Measurements from ENCODE around the gene GNPDA1.
"Not testable (repeated sequence)": the region's sequence is repeated elsewhere in the genome, so short reads cannot be mapped to it uniquely, and the experiment has no call there.

GNPDA1 gene

GRCh38 chr5:142012792-142013388 lies at the start of gene GNPDA1:
Gene GNPDA1, minus strand, starts transcription at chr5:142013027. Its CDS starts 992 bp downstream, at chr5:142012035.
- no peak for DNase-seq

GRCh38 chr5:142059304-142059940 lies 46.6 kb upstream of the GNPDA1 start:
- DNase-seq, result no peak

- DNase-seq, result no peak
These were observed 44.9 kb upstream of the GNPDA1 start for GRCh38 chr5:142057697-142058056.

GRCh38 chr5:142056816-142057696 lies 44.2 kb upstream of the GNPDA1 start:
- DNase-seq, result no peak

GRCh38 chr5:142055301-142055700 lies 42.5 kb upstream of the GNPDA1 start:
- DNase-seq, result no peak

- no peak for DNase-seq
These were observed 40.8 kb upstream of the GNPDA1 start for GRCh38 chr5:142053426-142054151.

- not testable (repeated sequence) for DNase-seq
These were observed 39.2 kb upstream of the GNPDA1 start for GRCh38 chr5:142052026-142052425.

GRCh38 chr5:142048272-142048671 lies 35.4 kb upstream of the GNPDA1 start:
- DNase-seq, result no peak

GRCh38 chr5:142046191-142046590 lies 33.4 kb upstream of the GNPDA1 start:
- no peak for DNase-seq

- not testable (repeated sequence) for DNase-seq
These were observed 28.1 kb upstream of the GNPDA1 start for GRCh38 chr5:142040881-142041280.

- DNase-seq, result no peak
These were observed 27.5 kb upstream of the GNPDA1 start for GRCh38 chr5:142040285-142040684.

GRCh38 chr5:142038735-142039134 lies 25.9 kb upstream of the GNPDA1 start:
- no peak for DNase-seq

- not testable (repeated sequence) for DNase-seq
These were observed 24.8 kb upstream of the GNPDA1 start for GRCh38 chr5:142037599-142037998.

- DNase-seq, result no peak
These were observed 24.1 kb upstream of the GNPDA1 start for GRCh38 chr5:142036918-142037317.

- no peak for DNase-seq
These were observed 22.2 kb upstream of the GNPDA1 start for GRCh38 chr5:142034994-142035393.

- DNase-seq, result not testable (repeated sequence)
These were observed 21.1 kb upstream of the GNPDA1 start for GRCh38 chr5:142033632-142034567.

GRCh38 chr5:142032747-142033631 lies 20.2 kb upstream of the GNPDA1 start:
- no peak for DNase-seq

- no peak for DNase-seq
These were observed 19.3 kb upstream of the GNPDA1 start for GRCh38 chr5:142032150-142032549.

- no peak for DNase-seq
These were observed 12.8 kb upstream of the GNPDA1 start for GRCh38 chr5:142025637-142026036.

- no peak for DNase-seq
These were observed 12.0 kb upstream of the GNPDA1 start for GRCh38 chr5:142024771-142025304.

- DNase-seq, result no peak
These were observed 11.0 kb upstream of the GNPDA1 start for GRCh38 chr5:142023836-142024235.
